Left lung (tissue), 10 donors: ENCODE measurements around the gene BCAT1. TPM values are rescaled to one million over a fixed set of nuclear protein-coding genes. Genes with fewer than 3 reads are reported as not detected.

ENCODE experiments used
- ATAC-seq: fragments of 200-7000 bp; cut with Tn5 transposase; one replicate; pipeline ENCODE4 v1.9.1; 2020; ENCODE audit warnings: moderate library complexity
- DNase-seq, 4 donors: peaks; one replicate each; pipeline ENCODE4 v3.0.0-alpha.2; 2013 to 2020
- H3K27ac ChIP-seq, 2 donors: fragments of 200-600 bp; sonication (generic) in 1 of 2; one replicate each; pipeline versions ENCODE4 v1.5.0 to v1.8.0; 2020 to 2021
- H3K27me3 ChIP-seq, 2 donors: fragments of 200-600 bp; sonication (generic) in 1 of 2; one replicate each; pipeline versions ENCODE4 v1.5.0 to v1.8.0; 2020 to 2021
- H3K36me3 ChIP-seq, 2 donors: fragments of 200-600 bp; sonication (generic) in 1 of 2; one replicate each; pipeline versions ENCODE4 v1.5.0 to v1.8.0; 2020 to 2021
- H3K4me1 ChIP-seq, 2 donors: fragments of 200-600 bp; one replicate each; pipeline ENCODE4 v1.8.0; 2021
- H3K4me3 ChIP-seq, 2 donors: fragments of 200-600 bp; sonication (generic) in 1 of 2; one replicate each; pipeline versions ENCODE4 v1.5.0 to v1.8.0; 2020 to 2021; ENCODE audit warnings: mild to moderate bottlenecking in 1 of 2
- H3K9me3 ChIP-seq, 2 donors: fragments of 200-600 bp; sonication (generic) in 1 of 2; one replicate each; pipeline versions ENCODE4 v1.5.0 to v1.8.0; 2020 to 2021
- CTCF ChIP-seq, 2 donors: fragments of 200-600 bp; sonication (generic) in 1 of 2; IDR thresholded peaks; one replicate each; pipeline versions ENCODE4 v1.5.0 to v1.8.0; 2021; ENCODE audit warnings: antibody characterized with exemption in 2 of 2
- intact Hi-C, 2 donors: fragments of 100-400 bp; cut with DNase I; formaldehyde crosslinking; loops; one replicate each; pipeline versions ENCODE4 v1.11.2 to v1.14.2; 2022
- polyA plus RNA-seq, 6 donors: library from polyadenylated mRNA; unstranded; fragments of 120-200 nt; gene quantifications; one replicate each; pipeline ENCODE4 v1.2.1, GENCODE V29; 2013; ENCODE audit not compliant: insufficient read length in 6 of 6
- total RNA-seq, 2 donors: library from RNA; stranded (reverse); fragmentation: NEBNext Ultra II Directional; extraction: Animal tissue kit (Norgen Biotek cat#: 25700); gene quantifications; one replicate each; pipeline ENCODE4 v1.2.1, GENCODE V29; 2021
- donor health status: DM: no; HTN: yes; CAD: no.
- donor health status: DM: no; HTN: no; CAD: no.

BCAT1 gene
- total and polyA plus RNA-seq, 8 donors = 29.3 to 131 (median 39.5) TPM

GRCh38 chr12:24795699-24796347, 153.1 kb downstream of the BCAT1 start:
- Histone ChIP-seq H3K4me3 (peak overlapping the region; percentile 9 to 25), H3K27me3 (no peaks in the 10 kb centered on the region), H3K36me3 (no peaks in the 10 kb centered on the region), H3K9me3 (no peaks in the 10 kb centered on the region), H3K27ac (no peak overlapping the region), H3K4me1 (no peaks in the 10 kb centered on the region)
- intact Hi-C loops = no loop called here
- DNase-seq (no peak), ATAC-seq (no peak)
- no peak for TF ChIP-seq CTCF (IDR thresholded peaks at IDR 0.05)

- no peaks in the 10 kb centered on the region for H3K9me3 ChIP-seq
- no peak overlapping the region for H3K4me3 ChIP-seq
- no peak for TF ChIP-seq CTCF (IDR thresholded peaks at IDR 0.05)
- no peaks in the 10 kb centered on the region for H3K27me3 ChIP-seq
- H3K4me1 ChIP-seq = no peaks in the 10 kb centered on the region
- no peaks in the 10 kb centered on the region for H3K36me3 ChIP-seq
- no peak for ATAC-seq
- no peak for DNase-seq
- no peak overlapping the region for H3K27ac ChIP-seq
- intact Hi-C loops = no loop called here
Measured at GRCh38 chr12:24791622-24792021, 157.3 kb downstream of the BCAT1 start.

- H3K9me3 ChIP-seq = no peaks in the 10 kb centered on the region
Measured at GRCh38 chr12:24788886-24789285, 160.0 kb downstream of the BCAT1 start.

GRCh38 chr12:24780697-24781368, 168.1 kb downstream of the BCAT1 start:
- Histone ChIP-seq H3K27ac (no peak overlapping the region), H3K4me3 (no peak overlapping the region), H3K36me3 (no peaks in the 10 kb centered on the region), H3K27me3 (no peaks in the 10 kb centered on the region), H3K4me1 (peaks cover 4 to 14% of the 10 kb centered on the region in 2 donors), H3K9me3 (no peaks in the 10 kb centered on the region)
- intact Hi-C loops = no loop called here
- no peak for TF ChIP-seq CTCF (IDR thresholded peaks at IDR 0.05)
- DNase-seq (no peak), ATAC-seq (peak; percentile 34)

More at GRCh38 chr12:24788886-24789285, 160.0 kb downstream of the BCAT1 start:
- Histone ChIP-seq H3K4me1 (no peaks in the 10 kb centered on the region), H3K27ac (no peak overlapping the region), H3K36me3 (no peaks in the 10 kb centered on the region), H3K27me3 (no peaks in the 10 kb centered on the region), H3K4me3 (no peak overlapping the region)
- DNase-seq (no peak), ATAC-seq (no peak)
- TF ChIP-seq CTCF (IDR thresholded peaks at IDR 0.05) = no peak
- intact Hi-C loops = no loop called here

GRCh38 chr12:24778486-24779304, 170.2 kb downstream of the BCAT1 start:
- ATAC-seq = peak; percentile 88
- DNase-seq = peak in 2 of 4 donors; percentile 47 to 66

More at GRCh38 chr12:24778486-24779304, 170.2 kb downstream of the BCAT1 start:
- peak; percentile 27 to 46 for TF ChIP-seq CTCF (IDR thresholded peaks at IDR 0.05)
- no peak overlapping the region for H3K4me3 ChIP-seq
- intact Hi-C loops = no loop called here
- H3K4me1 ChIP-seq = peaks cover 4 to 14% of the 10 kb centered on the region in 2 donors
- H3K27ac ChIP-seq = no peak overlapping the region
- no peaks in the 10 kb centered on the region for H3K27me3 ChIP-seq
- no peaks in the 10 kb centered on the region for H3K9me3 ChIP-seq
- no peaks in the 10 kb centered on the region for H3K36me3 ChIP-seq
